GM23338 (cell line): Measurements from ENCODE around the gene TOGARAM1.

ENCODE experiments used
- CREB1 ChIP-seq: fragments of 250-450 bp; sonication (Bioruptor Pico); IDR thresholded peaks from 2 replicates; pipeline ENCODE4 v1.5.0; 2020; ENCODE audit warnings: low read depth, mild to moderate bottlenecking, moderate library complexity
- CTCF ChIP-seq, 2 experiments: fragments of 200-600 bp in 1 of 2; sonication (generic) in 1 of 2; conservative IDR thresholded peaks; 2 replicates each; pipeline versions ENCODE4 v1.5.1 to v1.6.1; 2016 to 2017; ENCODE audit warnings: antibody characterized with exemption in 2 of 2, low read depth in 2 of 2, mild to moderate bottlenecking in 2 of 2, moderate library complexity in 1 of 2
- ETS1 ChIP-seq: IDR thresholded peaks from 2 replicates; pipeline ENCODE4 v1.6.1; 2016; ENCODE audit warnings: antibody characterized with exemption
- EZH2 ChIP-seq: fragments of 200-600 bp; sonication (generic); IDR thresholded peaks from one replicate; pipeline ENCODE4 v1.8.0; 2017; ENCODE audit warnings: antibody characterized with exemption, mild to moderate bottlenecking, low read depth; ENCODE audit not compliant: unreplicated experiment
- EZH2phosphoT487 ChIP-seq: fragments of 200-600 bp; sonication (generic); IDR thresholded peaks from one replicate; pipeline ENCODE4 v1.8.1; 2018; ENCODE audit warnings: antibody characterized with exemption; ENCODE audit not compliant: unreplicated experiment
- JUNB ChIP-seq: IDR thresholded peaks from one replicate; pipeline ENCODE4 v1.6.1; 2016; ENCODE audit warnings: antibody characterized with exemption; ENCODE audit not compliant: unreplicated experiment
- NANOG ChIP-seq: IDR thresholded peaks from 2 replicates; pipeline ENCODE4 v1.6.1; 2016; ENCODE audit warnings: antibody characterized with exemption, borderline replicate concordance
- POLR2AphosphoS5 ChIP-seq: IDR thresholded peaks from 2 replicates; pipeline ENCODE4 v1.6.1; 2016; ENCODE audit warnings: antibody characterized with exemption, low read depth
- REST ChIP-seq: IDR thresholded peaks from one replicate; pipeline ENCODE4 v1.6.1; 2018; ENCODE audit warnings: antibody characterized with exemption; ENCODE audit not compliant: unreplicated experiment
- ZNF114 ChIP-seq: fragments of 250-450 bp; sonication (Bioruptor Pico); IDR thresholded peaks from 2 replicates; pipeline ENCODE4 v1.5.0; 2020; ENCODE audit warnings: mild to moderate bottlenecking, moderate library complexity
- ZNF331 ChIP-seq: fragments of 250-450 bp; sonication (Bioruptor Pico); IDR thresholded peaks from 2 replicates; pipeline ENCODE4 v1.5.0; 2020; ENCODE audit warnings: low read depth, mild to moderate bottlenecking, moderate library complexity

- TF ChIP-seq CTCF (conservative IDR thresholded peaks at IDR 0.05; ENCODE audit: low read depth in 2 of 2), result no peak
- no peak for TF ChIP-seq POLR2AphosphoS5
- no peak for TF ChIP-seq ETS1
- TF ChIP-seq NANOG, result no peak
- no peak for TF ChIP-seq ZNF331
- TF ChIP-seq REST, result no peak
- no peak for TF ChIP-seq EZH2phosphoT487
- TF ChIP-seq EZH2, result no peak
- no peak for TF ChIP-seq JUNB
- TF ChIP-seq CREB1 (CRISPR knock-in tag), result no peak
- no peak for TF ChIP-seq ZNF114 (CRISPR knock-in tag)
These were observed 104.7 kb downstream of the TOGARAM1 start for GRCh38 chr14:45066667-45067066.
